GM12892 (cell line): ENCODE results near the gene NCDN. TPM values are rescaled to one million over a fixed set of nuclear protein-coding genes. Genes with fewer than 3 reads are reported as not detected.
A peak's percentile ranks its signal among the peaks of the same experiment; 100 is the strongest.

Experiments
- DNase-seq: peaks from one replicate; pipeline ENCODE4 v3.0.0; 2011; ENCODE audit not compliant: insufficient read length
- FAIRE-seq: peaks from 2 replicates; lab custom pipeline; 2011; peaks lifted over from hg19 to GRCh38; lab: Jason Lieb, UNC
- POLR2A ChIP-seq: IDR thresholded peaks from 2 replicates; pipeline ENCODE4 v1.6.1; 2011; ENCODE audit warnings: low read depth, low read length, control low read depth
- POLR2AphosphoS5 ChIP-seq: IDR thresholded peaks from 2 replicates; pipeline ENCODE4 v1.6.1; 2011; ENCODE audit warnings: low read depth, low read length, control low read depth
- TAF1 ChIP-seq: IDR thresholded peaks from 2 replicates; pipeline ENCODE4 v1.6.1; 2011; ENCODE audit warnings: low read depth, mild to moderate bottlenecking, control low read depth, low read length, borderline replicate concordance
- polyA plus RNA-seq: library from polyadenylated mRNA; unstranded; fragments of >200 nt; gene quantifications from one replicate; pipeline ENCODE4 v1.2.1, GENCODE V29; 2012; ENCODE audit warnings: missing spikeins, inconsistent platforms; ENCODE audit not compliant: missing spikeins

Gene NCDN
- 6.4 TPM for polyA plus RNA-seq

GRCh38 chr1:35557611-35558373 is at the start of gene NCDN:
TSS of gene NCDN (plus strand) at chr1:35557799. CDS start at chr1:35558191, 392 bp downstream.
- DNase-seq, result peak; percentile 97
- TF ChIP-seq POLR2AphosphoS5 (peak; percentile 87; the same call in 1 of the 2 replicates), TAF1 (peak; percentile 59; the same call in 1 of the 2 replicates), POLR2A (peak; percentile 94)
- FAIRE-seq, result peak; percentile 100

- FAIRE-seq, result no peak
Observed at GRCh38 chr1:35507947-35508346, 49.7 kb upstream of the NCDN start.

GRCh38 chr1:35509558-35509957 is 48.0 kb upstream of the NCDN start:
- no peak for DNase-seq
- no peak for FAIRE-seq
- TF ChIP-seq TAF1 (no peak), POLR2A (no peak), POLR2AphosphoS5 (no peak)

More at GRCh38 chr1:35507947-35508346, 49.7 kb upstream of the NCDN start:
- DNase-seq, result no peak
- TF ChIP-seq TAF1 (no peak), POLR2A (no peak), POLR2AphosphoS5 (no peak)

- TF ChIP-seq POLR2A, result no peak
- TF ChIP-seq POLR2AphosphoS5, result no peak
- no peak for TF ChIP-seq TAF1
- FAIRE-seq (no peak), DNase-seq (no peak)
Observed at GRCh38 chr1:35511305-35511704, 46.3 kb upstream of the NCDN start.

GRCh38 chr1:35518183-35518582 is 39.4 kb upstream of the NCDN start:
- TF ChIP-seq POLR2A (no peak), TAF1 (no peak), POLR2AphosphoS5 (no peak)
- DNase-seq (no peak), FAIRE-seq (no peak)

GRCh38 chr1:35519432-35519831 is 38.2 kb upstream of the NCDN start:
- FAIRE-seq (no peak), DNase-seq (no peak)
- no peak for TF ChIP-seq POLR2AphosphoS5
- no peak for TF ChIP-seq POLR2A
- TF ChIP-seq TAF1, result no peak

GRCh38 chr1:35524106-35524505 is 33.5 kb upstream of the NCDN start:
- no peak for TF ChIP-seq POLR2A
- no peak for TF ChIP-seq POLR2AphosphoS5
- no peak for TF ChIP-seq TAF1
- DNase-seq, result no peak
- FAIRE-seq, result no peak

- FAIRE-seq (no peak), DNase-seq (no peak)
- TF ChIP-seq POLR2AphosphoS5 (no peak), POLR2A (no peak), TAF1 (no peak)
Observed at GRCh38 chr1:35530168-35530567, 27.4 kb upstream of the NCDN start.

GRCh38 chr1:35530946-35531345 is 26.7 kb upstream of the NCDN start:
- TF ChIP-seq TAF1 (no peak), POLR2AphosphoS5 (no peak), POLR2A (no peak)
- FAIRE-seq, result no peak
- DNase-seq, result no peak

- DNase-seq (no peak), FAIRE-seq (no peak)
- TF ChIP-seq POLR2AphosphoS5 (no peak), POLR2A (no peak), TAF1 (no peak)
Observed at GRCh38 chr1:35531368-35531767, 26.2 kb upstream of the NCDN start.

- DNase-seq, result no peak
- FAIRE-seq, result no peak
- TF ChIP-seq POLR2AphosphoS5 (no peak), POLR2A (no peak), TAF1 (no peak)
Observed at GRCh38 chr1:35532497-35533223, 24.9 kb upstream of the NCDN start.
